Smooth muscle cell (in vitro differentiated cells): ENCODE results near the gene SPATA45. TPM values are rescaled to one million over a fixed set of nuclear protein-coding genes. Genes with fewer than 3 reads are reported as not detected.

Experiments
- DNase-seq: peaks from one replicate; lab custom pipeline; 2025; ENCODE audit not compliant: unreplicated experiment; lab: John Stamatoyannopoulos, UW
- H2AFZ ChIP-seq: fragments of 200-600 bp; sonication (generic); 2 replicates; pipeline ENCODE4 v1.6.0; 2016; ENCODE audit warnings: antibody characterized with exemption, low read depth, mild to moderate bottlenecking
- H3F3A ChIP-seq: fragments of 200-600 bp; sonication (generic); 2 replicates; pipeline ENCODE4 v1.6.0; 2017; ENCODE audit warnings: antibody characterized with exemption, low read depth
- H3K27ac ChIP-seq: fragments of 200-600 bp; sonication (generic); 2 replicates; pipeline ENCODE4 v1.5.1; 2016; ENCODE audit warnings: low read depth, mild to moderate bottlenecking
- H3K27me3 ChIP-seq: fragments of 200-600 bp; sonication (generic); 2 replicates; pipeline ENCODE4 v1.6.1; 2016; ENCODE audit warnings: low read depth, mild to moderate bottlenecking
- H3K36me3 ChIP-seq: fragments of 200-600 bp; sonication (generic); 2 replicates; pipeline ENCODE4 v1.5.1; 2016; ENCODE audit warnings: low read depth
- H3K4me1 ChIP-seq: fragments of 200-600 bp; sonication (generic); 2 replicates; pipeline ENCODE4 v1.5.1; 2016; ENCODE audit warnings: low read depth
- H3K4me2 ChIP-seq: fragments of 200-600 bp; sonication (generic); 2 replicates; pipeline ENCODE4 v1.6.0; 2016; ENCODE audit warnings: mild to moderate bottlenecking
- H3K4me3 ChIP-seq: fragments of 200-600 bp; sonication (generic); 2 replicates; pipeline ENCODE4 v1.5.1; 2016; ENCODE audit warnings: mild to moderate bottlenecking
- H3K79me2 ChIP-seq: fragments of 200-600 bp; sonication (generic); 2 replicates; pipeline ENCODE4 v1.6.0; 2016; ENCODE audit warnings: low read depth, mild to moderate bottlenecking
- H3K9ac ChIP-seq: fragments of 200-600 bp; sonication (generic); 2 replicates; pipeline ENCODE4 v1.6.0; 2016; ENCODE audit warnings: low read depth
- H3K9me3 ChIP-seq: fragments of 200-600 bp; sonication (generic); replicated peaks from 2 replicates; pipeline ENCODE4 v1.5.1; 2016; ENCODE audit warnings: low read depth
- H4K20me1 ChIP-seq: fragments of 200-600 bp; sonication (generic); 2 replicates; pipeline ENCODE4 v1.6.0; 2016; ENCODE audit warnings: low read depth
- WGBS: methylation state at CpG from one replicate; pipeline ENCODE4 v1.1.7; 2016; ENCODE audit warnings: low lambda C conversion rate; 5-methylcytosine and 5-hydroxymethylcytosine counted together
- polyA plus RNA-seq: library from polyadenylated mRNA; unstranded; fragments of >200 nt; fragmentation: Nextera tagmentation; extraction: Ambion mirVana; gene quantifications from 2 replicates; pipeline ENCODE4 v1.2.1, GENCODE V29; 2016
- total RNA-seq: library from RNA; depleted of rRNA; stranded (reverse); fragments of >200 nt; gene quantifications from 2 replicates; pipeline ENCODE4 v1.2.3, GENCODE V29; 2014
- TF ChIP-seq, protein P1 (sequence below): fragments of 200-600 bp; sonication (generic); IDR thresholded peaks from 2 replicates; pipeline ENCODE4 v1.5.1; 2017; ENCODE audit warnings: borderline replicate concordance, mild to moderate bottlenecking, antibody characterized with exemption; ENCODE audit not compliant: insufficient read depth, poor library complexity, severe bottlenecking

Gene SPATA45
- total and polyA plus RNA-seq, 2 experiments from 2014 or later = 0.58 TPM; not detected in 1

GRCh38 chr1:212860713-212861581 is 13.5 kb upstream of the SPATA45 start:
- H4K20me1 ChIP-seq = peaks cover 23% of the 10 kb centered on the region
- no peaks in the 10 kb centered on the region for H3K9me3 ChIP-seq
- peak overlapping the region; percentile 78 for H3K4me3 ChIP-seq
- peaks cover 42% of the 10 kb centered on the region for H3K79me2 ChIP-seq
- no peak overlapping the region for H3K27ac ChIP-seq
- no peaks in the 10 kb centered on the region for H3K27me3 ChIP-seq
- H3K9ac ChIP-seq = no peak overlapping the region
- H3K4me2 ChIP-seq = peak overlapping the region; percentile 93
- no peak overlapping the region for H2AFZ ChIP-seq
- WGBS = 62% methylated on average over 5 of the region's 5 CpGs
- peaks cover 16% of the 10 kb centered on the region for H3K4me1 ChIP-seq
- TF ChIP-seq, protein P1, sequence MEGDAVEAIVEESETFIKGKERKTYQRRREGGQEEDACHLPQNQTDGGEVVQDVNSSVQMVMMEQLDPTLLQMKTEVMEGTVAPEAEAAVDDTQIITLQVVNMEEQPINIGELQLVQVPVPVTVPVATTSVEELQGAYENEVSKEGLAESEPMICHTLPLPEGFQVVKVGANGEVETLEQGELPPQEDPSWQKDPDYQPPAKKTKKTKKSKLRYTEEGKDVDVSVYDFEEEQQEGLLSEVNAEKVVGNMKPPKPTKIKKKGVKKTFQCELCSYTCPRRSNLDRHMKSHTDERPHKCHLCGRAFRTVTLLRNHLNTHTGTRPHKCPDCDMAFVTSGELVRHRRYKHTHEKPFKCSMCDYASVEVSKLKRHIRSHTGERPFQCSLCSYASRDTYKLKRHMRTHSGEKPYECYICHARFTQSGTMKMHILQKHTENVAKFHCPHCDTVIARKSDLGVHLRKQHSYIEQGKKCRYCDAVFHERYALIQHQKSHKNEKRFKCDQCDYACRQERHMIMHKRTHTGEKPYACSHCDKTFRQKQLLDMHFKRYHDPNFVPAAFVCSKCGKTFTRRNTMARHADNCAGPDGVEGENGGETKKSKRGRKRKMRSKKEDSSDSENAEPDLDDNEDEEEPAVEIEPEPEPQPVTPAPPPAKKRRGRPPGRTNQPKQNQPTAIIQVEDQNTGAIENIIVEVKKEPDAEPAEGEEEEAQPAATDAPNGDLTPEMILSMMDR = no peak
- H3F3A ChIP-seq = peaks cover 8% of the 10 kb centered on the region
- H3K36me3 ChIP-seq = no peaks in the 10 kb centered on the region
- no peak for DNase-seq

DNA sequence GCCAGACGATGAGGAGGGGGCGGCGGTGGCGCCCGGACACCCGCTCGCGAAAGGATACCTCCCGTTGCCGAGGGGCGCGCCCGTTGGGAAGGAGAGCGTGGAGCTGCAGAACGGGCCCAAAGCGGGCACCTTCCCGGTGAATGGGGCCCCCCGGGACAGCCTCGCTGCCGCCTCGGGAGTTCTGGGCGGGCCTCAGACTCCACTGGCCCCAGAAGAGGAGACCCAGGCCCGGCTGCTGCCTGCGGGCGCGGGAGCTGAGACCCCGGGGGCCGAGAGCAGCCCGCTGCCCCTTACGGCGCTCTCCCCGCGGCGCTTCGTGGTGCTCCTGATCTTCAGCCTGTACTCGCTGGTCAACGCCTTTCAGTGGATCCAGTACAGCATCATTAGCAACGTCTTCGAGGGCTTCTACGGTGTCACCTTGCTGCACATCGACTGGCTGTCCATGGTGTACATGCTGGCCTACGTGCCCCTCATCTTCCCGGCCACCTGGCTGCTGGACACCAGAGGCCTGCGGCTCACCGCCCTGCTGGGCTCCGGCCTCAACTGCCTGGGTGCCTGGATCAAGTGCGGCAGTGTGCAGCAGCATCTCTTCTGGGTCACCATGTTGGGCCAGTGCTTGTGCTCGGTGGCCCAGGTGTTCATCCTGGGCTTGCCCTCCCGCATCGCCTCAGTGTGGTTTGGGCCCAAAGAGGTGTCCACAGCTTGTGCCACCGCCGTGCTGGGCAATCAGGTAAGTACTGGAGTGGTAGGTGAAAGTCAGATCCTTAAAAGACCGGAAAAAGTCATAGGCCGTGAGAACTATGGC is 11.2 kb upstream of the SPATA45 start:
- Histone ChIP-seq H3F3A (peaks cover 8% of the 10 kb centered on the region), H4K20me1 (peaks cover 23% of the 10 kb centered on the region), H3K9ac (peak overlapping the region; percentile 84), H3K79me2 (peaks cover 42% of the 10 kb centered on the region), H3K4me3 (peak overlapping the region; percentile 78), H3K4me1 (peaks cover 16% of the 10 kb centered on the region), H3K9me3 (no peaks in the 10 kb centered on the region), H3K4me2 (peak overlapping the region; percentile 93), H3K27ac (peak overlapping the region; percentile 89), H3K36me3 (no peaks in the 10 kb centered on the region), H2AFZ (peak overlapping the region; percentile 91), H3K27me3 (no peaks in the 10 kb centered on the region)
- WGBS = 1% methylated on average over 43 of the region's 54 CpGs
- TF ChIP-seq, protein P1 = no peak
- peak; percentile 39 for DNase-seq

- DNase-seq = peak; percentile 88
- Histone ChIP-seq H3K36me3 (no peaks in the 10 kb centered on the region), H3F3A (peaks cover 8% of the 10 kb centered on the region), H3K4me1 (peaks cover 16% of the 10 kb centered on the region), H3K27me3 (no peaks in the 10 kb centered on the region), H3K79me2 (peaks cover 42% of the 10 kb centered on the region), H3K4me3 (peak within 1 kb of the TSS; percentile 78), H3K27ac (peak within 1 kb of the TSS; percentile 89), H3K9me3 (no peaks in the 10 kb centered on the region), H2AFZ (peak within 1 kb of the TSS; percentile 91), H3K9ac (peak within 1 kb of the TSS; percentile 84), H3K4me2 (peak within 1 kb of the TSS; percentile 93), H4K20me1 (peaks cover 20% of the 10 kb centered on the region)
- under 1% methylated on average over 45 of the region's 54 CpGs for WGBS
- TF ChIP-seq, protein P1 = no peak
Measured at GRCh38 chr1:212857992-212858460, 10.6 kb upstream of the SPATA45 start, which contains the start of gene FLVCR1. Gene FLVCR1 (plus strand): TSS chr1:212858275. CDS start chr1:212858453, 178 bp downstream.
